CD4-positive, alpha-beta T cell treated with Interleukin-2 at 100 ng/mL for 4 hours (primary cell): ENCODE measurements around the gene S100A3.
"Not testable (repeated sequence)": the region's sequence is repeated elsewhere in the genome, so short reads cannot be mapped to it uniquely, and the experiment has no call there.

ENCODE experiments used
- DNase-seq: peaks from one replicate; pipeline ENCODE4 v3.0.0-alpha.2; 2020; ENCODE audit warnings: low spot score

The S100A3 gene

GRCh38 chr1:153534925-153535241, 14.2 kb downstream of the S100A3 start:
- no peak for DNase-seq

- DNase-seq: no peak
These were observed 14.7 kb downstream of the S100A3 start for GRCh38 chr1:153534226-153534924.

GRCh38 chr1:153533689-153534201, 15.3 kb downstream of the S100A3 start:
- peak; percentile 26 for DNase-seq

- peak; percentile 81 for DNase-seq
These were observed 16.1 kb downstream of the S100A3 start for GRCh38 chr1:153532769-153533599.

GRCh38 chr1:153532181-153532580, 16.9 kb downstream of the S100A3 start:
- peak; percentile 78 for DNase-seq

GRCh38 chr1:153531638-153532037, 17.4 kb downstream of the S100A3 start:
- DNase-seq: no peak

- no peak for DNase-seq
These were observed 21.4 kb downstream of the S100A3 start for GRCh38 chr1:153527683-153528040.

GRCh38 chr1:153527023-153527682, 21.9 kb downstream of the S100A3 start:
- DNase-seq: no peak

GRCh38 chr1:153526132-153526543, 22.9 kb downstream of the S100A3 start:
- DNase-seq: no peak

- no peak for DNase-seq
These were observed 23.9 kb downstream of the S100A3 start for GRCh38 chr1:153525088-153525728.

- DNase-seq: not testable (repeated sequence)
These were observed 26.6 kb downstream of the S100A3 start for GRCh38 chr1:153522353-153523048.

- not testable (repeated sequence) for DNase-seq
These were observed 27.2 kb downstream of the S100A3 start for GRCh38 chr1:153521808-153522207.

- DNase-seq: no peak
These were observed 28.1 kb downstream of the S100A3 start for GRCh38 chr1:153520818-153521476.

GRCh38 chr1:153520137-153520691, 28.8 kb downstream of the S100A3 start:
- not testable (repeated sequence) for DNase-seq

GRCh38 chr1:153519242-153519641, 29.8 kb downstream of the S100A3 start:
- no peak for DNase-seq

- DNase-seq: no peak
These were observed 33.3 kb downstream of the S100A3 start for GRCh38 chr1:153515504-153516394.

GRCh38 chr1:153513666-153514065, 35.4 kb downstream of the S100A3 start:
- DNase-seq: no peak

GRCh38 chr1:153513023-153513422, 36.0 kb downstream of the S100A3 start:
- no peak for DNase-seq

- DNase-seq: peak; percentile 82
These were observed 38.1 kb downstream of the S100A3 start for GRCh38 chr1:153510984-153511410.
